ENCODE data around the gene PRAMEF12. TPM values are rescaled to one million over a fixed set of nuclear protein-coding genes. Genes with fewer than 3 reads are reported as not detected.
"Not testable (repeated sequence)": the region's sequence is repeated elsewhere in the genome, so short reads cannot be mapped to it uniquely, and the experiment has no call there.

The PRAMEF12 gene
- total RNA-seq (2014; rRNA removed; shearing (Covaris generic); ENCODE audit: low replicate concordance): not detected in 2 replicates

GRCh38 chr1:12773438-12773837, at the start of gene PRAMEF12:
TSS of gene PRAMEF12 (plus strand) at chr1:12773738. CDS start at chr1:12774868, 1,130 bp downstream.
- Histone ChIP-seq H3K36me3 (ENCODE audit: insufficient read depth, low read length) (no peaks in the 10 kb centered on the region), H3K4me2 (ENCODE audit: low read depth, low read length, poor library complexity, severe bottlenecking) (no peak within 1 kb of the TSS), H3K27ac (ENCODE audit: low read length) (no peak within 1 kb of the TSS), H3K9ac (ENCODE audit: low read length) (no peak within 1 kb of the TSS), H3K27me3 (ENCODE audit: low read length) (no peaks in the 10 kb centered on the region), H4K20me1 (ENCODE audit: insufficient read depth, low read depth, low read length) (no peaks in the 10 kb centered on the region), H3K4me3 (ENCODE audit: low read length) (no peak within 1 kb of the TSS), H3K4me1 (ENCODE audit: low read length) (no peaks in the 10 kb centered on the region), H3K9me2 (replicated peaks; ENCODE audit: insufficient read depth, low read length) (no peaks in the 10 kb centered on the region), H2AFZ (ENCODE audit: low read length) (no peak within 1 kb of the TSS), H3K9me3 (ENCODE audit: low read length) (no peaks in the 10 kb centered on the region), H3K79me2 (ENCODE audit: low read length) (no peaks in the 10 kb centered on the region)
- no peak for DNase-seq

GRCh38 chr1:12728391-12728790, 45.1 kb upstream of the PRAMEF12 start:
- Histone ChIP-seq H3K27ac (ENCODE audit: low read length) (no peak overlapping the region), H3K4me1 (ENCODE audit: low read length) (no peaks in the 10 kb centered on the region), H3K4me3 (ENCODE audit: low read length) (no peak overlapping the region), H3K9ac (ENCODE audit: low read length) (no peak overlapping the region), H2AFZ (ENCODE audit: low read length) (no peak overlapping the region), H3K9me3 (ENCODE audit: low read length) (no peaks in the 10 kb centered on the region), H3K36me3 (ENCODE audit: insufficient read depth, low read length) (no peaks in the 10 kb centered on the region), H3K4me2 (ENCODE audit: low read depth, low read length, poor library complexity, severe bottlenecking) (no peak overlapping the region), H3K79me2 (ENCODE audit: low read length) (no peaks in the 10 kb centered on the region), H3K27me3 (ENCODE audit: low read length) (no peaks in the 10 kb centered on the region), H3K9me2 (replicated peaks; ENCODE audit: insufficient read depth, low read length) (no peaks in the 10 kb centered on the region), H4K20me1 (ENCODE audit: insufficient read depth, low read depth, low read length) (no peaks in the 10 kb centered on the region)
- DNase-seq: no peak

- Histone ChIP-seq H3K9me2 (replicated peaks; ENCODE audit: insufficient read depth, low read length) (no peaks in the 10 kb centered on the region), H3K36me3 (ENCODE audit: insufficient read depth, low read length) (no peaks in the 10 kb centered on the region), H3K9me3 (ENCODE audit: low read length) (no peaks in the 10 kb centered on the region), H3K27me3 (ENCODE audit: low read length) (no peaks in the 10 kb centered on the region; the same call in 1 of the 2 replicates), H3K4me3 (ENCODE audit: low read length) (no peak overlapping the region), H4K20me1 (ENCODE audit: insufficient read depth, low read depth, low read length) (no peaks in the 10 kb centered on the region), H3K9ac (ENCODE audit: low read length) (no peak overlapping the region), H3K4me1 (ENCODE audit: low read length) (no peaks in the 10 kb centered on the region), H2AFZ (ENCODE audit: low read length) (no peak overlapping the region), H3K79me2 (ENCODE audit: low read length) (no peaks in the 10 kb centered on the region), H3K4me2 (ENCODE audit: low read depth, low read length, poor library complexity, severe bottlenecking) (no peak overlapping the region), H3K27ac (ENCODE audit: low read length) (no peak overlapping the region)
- no peak for DNase-seq
Observed at GRCh38 chr1:12730156-12730555, 43.4 kb upstream of the PRAMEF12 start.

GRCh38 chr1:12731084-12731483, 42.5 kb upstream of the PRAMEF12 start:
- H3K4me1 ChIP-seq (ENCODE audit: low read length); H3K36me3 ChIP-seq (ENCODE audit: insufficient read depth, low read length); H3K4me3 ChIP-seq (ENCODE audit: low read length); H3K9ac ChIP-seq (ENCODE audit: low read length); H3K27me3 ChIP-seq (ENCODE audit: low read length); H4K20me1 ChIP-seq (ENCODE audit: insufficient read depth, low read depth, low read length); H3K9me2 ChIP-seq (replicated peaks; ENCODE audit: insufficient read depth, low read length); DNase-seq; H3K27ac ChIP-seq (ENCODE audit: low read length); H3K4me2 ChIP-seq (ENCODE audit: low read depth, low read length, poor library complexity, severe bottlenecking); H3K79me2 ChIP-seq (ENCODE audit: low read length); H3K9me3 ChIP-seq (ENCODE audit: low read length); H2AFZ ChIP-seq (ENCODE audit: low read length): not testable (repeated sequence)

GRCh38 chr1:12734651-12735050, 38.9 kb upstream of the PRAMEF12 start:
- Histone ChIP-seq H3K79me2 (ENCODE audit: low read length) (no peaks in the 10 kb centered on the region), H3K9me2 (replicated peaks; ENCODE audit: insufficient read depth, low read length) (no peaks in the 10 kb centered on the region), H3K9ac (ENCODE audit: low read length) (no peak overlapping the region), H3K4me3 (ENCODE audit: low read length) (no peak overlapping the region), H3K27ac (ENCODE audit: low read length) (no peak overlapping the region), H3K4me2 (ENCODE audit: low read depth, low read length, poor library complexity, severe bottlenecking) (no peak overlapping the region), H2AFZ (ENCODE audit: low read length) (no peak overlapping the region), H3K36me3 (ENCODE audit: insufficient read depth, low read length) (no peaks in the 10 kb centered on the region), H4K20me1 (ENCODE audit: insufficient read depth, low read depth, low read length) (no peaks in the 10 kb centered on the region), H3K4me1 (ENCODE audit: low read length) (no peaks in the 10 kb centered on the region), H3K9me3 (ENCODE audit: low read length) (no peaks in the 10 kb centered on the region), H3K27me3 (ENCODE audit: low read length) (no peaks in the 10 kb centered on the region; the same call in 1 of the 2 replicates)
- no peak for DNase-seq

- no peak overlapping the region for H3K27ac ChIP-seq (ENCODE audit: low read length)
Observed at GRCh38 chr1:12738934-12739333, 34.6 kb upstream of the PRAMEF12 start.

GRCh38 chr1:12739613-12740012, 33.9 kb upstream of the PRAMEF12 start:
- Histone ChIP-seq H3K27ac (ENCODE audit: low read length) (no peak overlapping the region), H3K4me3 (ENCODE audit: low read length) (no peak overlapping the region), H3K4me1 (ENCODE audit: low read length) (no peaks in the 10 kb centered on the region), H4K20me1 (ENCODE audit: insufficient read depth, low read depth, low read length) (no peaks in the 10 kb centered on the region), H2AFZ (ENCODE audit: low read length) (no peak overlapping the region), H3K9ac (ENCODE audit: low read length) (no peak overlapping the region), H3K9me3 (ENCODE audit: low read length) (no peaks in the 10 kb centered on the region), H3K9me2 (replicated peaks; ENCODE audit: insufficient read depth, low read length) (no peaks in the 10 kb centered on the region), H3K27me3 (ENCODE audit: low read length) (no peaks in the 10 kb centered on the region), H3K36me3 (ENCODE audit: insufficient read depth, low read length) (no peaks in the 10 kb centered on the region), H3K79me2 (ENCODE audit: low read length) (no peaks in the 10 kb centered on the region), H3K4me2 (ENCODE audit: low read depth, low read length, poor library complexity, severe bottlenecking) (no peak overlapping the region)
- DNase-seq: no peak

More at GRCh38 chr1:12738934-12739333, 34.6 kb upstream of the PRAMEF12 start:
- H3K9ac ChIP-seq (ENCODE audit: low read length): no peak overlapping the region
- no peak overlapping the region for H3K4me3 ChIP-seq (ENCODE audit: low read length)
- no peaks in the 10 kb centered on the region; the same call in 1 of the 2 replicates for H3K27me3 ChIP-seq (ENCODE audit: low read length)
- no peak for DNase-seq
- H4K20me1 ChIP-seq (ENCODE audit: insufficient read depth, low read depth, low read length): no peaks in the 10 kb centered on the region
- H2AFZ ChIP-seq (ENCODE audit: low read length): no peak overlapping the region
- H3K4me2 ChIP-seq (ENCODE audit: low read depth, low read length, poor library complexity, severe bottlenecking): no peak overlapping the region
- H3K4me1 ChIP-seq (ENCODE audit: low read length): no peaks in the 10 kb centered on the region
- no peaks in the 10 kb centered on the region for H3K9me2 ChIP-seq (replicated peaks; ENCODE audit: insufficient read depth, low read length)
- no peaks in the 10 kb centered on the region for H3K36me3 ChIP-seq (ENCODE audit: insufficient read depth, low read length)
- H3K79me2 ChIP-seq (ENCODE audit: low read length): no peaks in the 10 kb centered on the region
- H3K9me3 ChIP-seq (ENCODE audit: low read length): no peaks in the 10 kb centered on the region

GRCh38 chr1:12741946-12742345, 31.6 kb upstream of the PRAMEF12 start:
- H3K4me3 ChIP-seq (ENCODE audit: low read length): no peak overlapping the region
- H3K9me3 ChIP-seq (ENCODE audit: low read length): no peaks in the 10 kb centered on the region
- H3K4me2 ChIP-seq (ENCODE audit: low read depth, low read length, poor library complexity, severe bottlenecking): no peak overlapping the region
- H4K20me1 ChIP-seq (ENCODE audit: insufficient read depth, low read depth, low read length): no peaks in the 10 kb centered on the region
- H3K9ac ChIP-seq (ENCODE audit: low read length): no peak overlapping the region
- no peaks in the 10 kb centered on the region for H3K9me2 ChIP-seq (replicated peaks; ENCODE audit: insufficient read depth, low read length)
- DNase-seq: no peak
- H3K79me2 ChIP-seq (ENCODE audit: low read length): no peaks in the 10 kb centered on the region
- no peaks in the 10 kb centered on the region for H3K36me3 ChIP-seq (ENCODE audit: insufficient read depth, low read length)
- no peak overlapping the region for H3K27ac ChIP-seq (ENCODE audit: low read length)
- H2AFZ ChIP-seq (ENCODE audit: low read length): no peak overlapping the region
- no peaks in the 10 kb centered on the region for H3K4me1 ChIP-seq (ENCODE audit: low read length)
- H3K27me3 ChIP-seq (ENCODE audit: low read length): no peaks in the 10 kb centered on the region
